Testis (tissue), 2 donors: ENCODE measurements around the gene RIMBP2.

Experiments
- CTCF ChIP-seq, 3 experiments: fragments of 450-650 bp in 2 of 3; fragments of 200-600 bp in 1 of 3; sonication (generic) in 1 of 3; IDR thresholded peaks; one replicate each; pipeline ENCODE4 v1.5.1; 2016 to 2019; ENCODE audit warnings: antibody characterized with exemption in 3 of 3, mild to moderate bottlenecking in 2 of 3, moderate library complexity in 1 of 3
- POLR2A ChIP-seq: fragments of 450-650 bp; IDR thresholded peaks from one replicate; pipeline ENCODE4 v1.6.1; 2017; ENCODE audit warnings: antibody characterized with exemption, mild to moderate bottlenecking, moderate library complexity

GRCh38 chr12:130350715-130351114, 365.4 kb downstream of the RIMBP2 start:
- TF ChIP-seq POLR2A (no peak), CTCF (IDR thresholded peaks at IDR 0.05) (no peak)
